ENCODE data around the gene TUBB2B. TPM values are rescaled to one million over a fixed set of nuclear protein-coding genes. Genes with fewer than 3 reads are reported as not detected.

Gene TUBB2B
- total and polyA plus RNA-seq, 9 of the 15 experiments (the other 6 are each of a cell fraction or from before 2014, with no cell fraction given): 0.11 to 9.7 (median 4.6) TPM

- peak; percentile 10 for ATAC-seq
- H3K4me3 ChIP-seq: no peak overlapping the region
- TF ChIP-seq CBX1 (IDR thresholded peaks at IDR 0.05; ENCODE audit: low read depth) (no peak), GATA2 (CRISPR knock-in tag; IDR thresholded peaks at IDR 0.05) (no peak), ADNP (tag; IDR thresholded peaks at IDR 0.05) (no peak), XRCC3 (IDR thresholded peaks at IDR 0.05) (no peak), ZNF197 (CRISPR knock-in tag; IDR thresholded peaks at IDR 0.05; ENCODE audit: low read depth) (no peak), NONO (IDR thresholded peaks at IDR 0.05; ENCODE audit: low read depth in 2 of 2, low read length in 1 of 2) (no peak), POLR2AphosphoS5 (IDR thresholded peaks at IDR 0.05; ENCODE audit: control insufficient read depth, insufficient read depth, low read depth, low read length) (no peak)
- TF ChIP-seq, protein P1, sequence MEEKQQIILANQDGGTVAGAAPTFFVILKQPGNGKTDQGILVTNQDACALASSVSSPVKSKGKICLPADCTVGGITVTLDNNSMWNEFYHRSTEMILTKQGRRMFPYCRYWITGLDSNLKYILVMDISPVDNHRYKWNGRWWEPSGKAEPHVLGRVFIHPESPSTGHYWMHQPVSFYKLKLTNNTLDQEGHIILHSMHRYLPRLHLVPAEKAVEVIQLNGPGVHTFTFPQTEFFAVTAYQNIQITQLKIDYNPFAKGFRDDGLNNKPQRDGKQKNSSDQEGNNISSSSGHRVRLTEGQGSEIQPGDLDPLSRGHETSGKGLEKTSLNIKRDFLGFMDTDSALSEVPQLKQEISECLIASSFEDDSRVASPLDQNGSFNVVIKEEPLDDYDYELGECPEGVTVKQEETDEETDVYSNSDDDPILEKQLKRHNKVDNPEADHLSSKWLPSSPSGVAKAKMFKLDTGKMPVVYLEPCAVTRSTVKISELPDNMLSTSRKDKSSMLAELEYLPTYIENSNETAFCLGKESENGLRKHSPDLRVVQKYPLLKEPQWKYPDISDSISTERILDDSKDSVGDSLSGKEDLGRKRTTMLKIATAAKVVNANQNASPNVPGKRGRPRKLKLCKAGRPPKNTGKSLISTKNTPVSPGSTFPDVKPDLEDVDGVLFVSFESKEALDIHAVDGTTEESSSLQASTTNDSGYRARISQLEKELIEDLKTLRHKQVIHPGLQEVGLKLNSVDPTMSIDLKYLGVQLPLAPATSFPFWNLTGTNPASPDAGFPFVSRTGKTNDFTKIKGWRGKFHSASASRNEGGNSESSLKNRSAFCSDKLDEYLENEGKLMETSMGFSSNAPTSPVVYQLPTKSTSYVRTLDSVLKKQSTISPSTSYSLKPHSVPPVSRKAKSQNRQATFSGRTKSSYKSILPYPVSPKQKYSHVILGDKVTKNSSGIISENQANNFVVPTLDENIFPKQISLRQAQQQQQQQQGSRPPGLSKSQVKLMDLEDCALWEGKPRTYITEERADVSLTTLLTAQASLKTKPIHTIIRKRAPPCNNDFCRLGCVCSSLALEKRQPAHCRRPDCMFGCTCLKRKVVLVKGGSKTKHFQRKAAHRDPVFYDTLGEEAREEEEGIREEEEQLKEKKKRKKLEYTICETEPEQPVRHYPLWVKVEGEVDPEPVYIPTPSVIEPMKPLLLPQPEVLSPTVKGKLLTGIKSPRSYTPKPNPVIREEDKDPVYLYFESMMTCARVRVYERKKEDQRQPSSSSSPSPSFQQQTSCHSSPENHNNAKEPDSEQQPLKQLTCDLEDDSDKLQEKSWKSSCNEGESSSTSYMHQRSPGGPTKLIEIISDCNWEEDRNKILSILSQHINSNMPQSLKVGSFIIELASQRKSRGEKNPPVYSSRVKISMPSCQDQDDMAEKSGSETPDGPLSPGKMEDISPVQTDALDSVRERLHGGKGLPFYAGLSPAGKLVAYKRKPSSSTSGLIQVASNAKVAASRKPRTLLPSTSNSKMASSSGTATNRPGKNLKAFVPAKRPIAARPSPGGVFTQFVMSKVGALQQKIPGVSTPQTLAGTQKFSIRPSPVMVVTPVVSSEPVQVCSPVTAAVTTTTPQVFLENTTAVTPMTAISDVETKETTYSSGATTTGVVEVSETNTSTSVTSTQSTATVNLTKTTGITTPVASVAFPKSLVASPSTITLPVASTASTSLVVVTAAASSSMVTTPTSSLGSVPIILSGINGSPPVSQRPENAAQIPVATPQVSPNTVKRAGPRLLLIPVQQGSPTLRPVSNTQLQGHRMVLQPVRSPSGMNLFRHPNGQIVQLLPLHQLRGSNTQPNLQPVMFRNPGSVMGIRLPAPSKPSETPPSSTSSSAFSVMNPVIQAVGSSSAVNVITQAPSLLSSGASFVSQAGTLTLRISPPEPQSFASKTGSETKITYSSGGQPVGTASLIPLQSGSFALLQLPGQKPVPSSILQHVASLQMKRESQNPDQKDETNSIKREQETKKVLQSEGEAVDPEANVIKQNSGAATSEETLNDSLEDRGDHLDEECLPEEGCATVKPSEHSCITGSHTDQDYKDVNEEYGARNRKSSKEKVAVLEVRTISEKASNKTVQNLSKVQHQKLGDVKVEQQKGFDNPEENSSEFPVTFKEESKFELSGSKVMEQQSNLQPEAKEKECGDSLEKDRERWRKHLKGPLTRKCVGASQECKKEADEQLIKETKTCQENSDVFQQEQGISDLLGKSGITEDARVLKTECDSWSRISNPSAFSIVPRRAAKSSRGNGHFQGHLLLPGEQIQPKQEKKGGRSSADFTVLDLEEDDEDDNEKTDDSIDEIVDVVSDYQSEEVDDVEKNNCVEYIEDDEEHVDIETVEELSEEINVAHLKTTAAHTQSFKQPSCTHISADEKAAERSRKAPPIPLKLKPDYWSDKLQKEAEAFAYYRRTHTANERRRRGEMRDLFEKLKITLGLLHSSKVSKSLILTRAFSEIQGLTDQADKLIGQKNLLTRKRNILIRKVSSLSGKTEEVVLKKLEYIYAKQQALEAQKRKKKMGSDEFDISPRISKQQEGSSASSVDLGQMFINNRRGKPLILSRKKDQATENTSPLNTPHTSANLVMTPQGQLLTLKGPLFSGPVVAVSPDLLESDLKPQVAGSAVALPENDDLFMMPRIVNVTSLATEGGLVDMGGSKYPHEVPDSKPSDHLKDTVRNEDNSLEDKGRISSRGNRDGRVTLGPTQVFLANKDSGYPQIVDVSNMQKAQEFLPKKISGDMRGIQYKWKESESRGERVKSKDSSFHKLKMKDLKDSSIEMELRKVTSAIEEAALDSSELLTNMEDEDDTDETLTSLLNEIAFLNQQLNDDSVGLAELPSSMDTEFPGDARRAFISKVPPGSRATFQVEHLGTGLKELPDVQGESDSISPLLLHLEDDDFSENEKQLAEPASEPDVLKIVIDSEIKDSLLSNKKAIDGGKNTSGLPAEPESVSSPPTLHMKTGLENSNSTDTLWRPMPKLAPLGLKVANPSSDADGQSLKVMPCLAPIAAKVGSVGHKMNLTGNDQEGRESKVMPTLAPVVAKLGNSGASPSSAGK (IDR thresholded peaks at IDR 0.05): no peak
Measured at GRCh38 chr6:3208098-3208774, 19.2 kb downstream of the TUBB2B start.

More at GRCh38 chr6:3208098-3208774, 19.2 kb downstream of the TUBB2B start:
- 51% methylated on average over 14 of the region's 14 CpGs for WGBS (ENCODE audit: insufficient coverage, low coverage, missing lambda C conversion rate)
- POLR2A ChIA-PET: interaction anchor here (0.6 to 4.3 kb wide), 8 partner anchors 11 to 144 kb away, joined by 3 to 21 read pairs (median 3); partner anchors contain the start of genes PSMG4 and TUBB2A
- CTCF ChIA-PET (ENCODE audit: low intra/inter-chr PET ratio): interaction anchor here (1.2 kb wide), 1 partner anchor 82 kb away, joined by 5 read pairs; no protein-coding TSS in a partner anchor
- BruUV-seq (replicated peaks): no TSS peak
- Histone ChIP-seq H3K27ac (ENCODE audit: extremely low read depth, low read depth, low read length) (peak overlapping the region; percentile 75; the same call in 2 of the 3 replicates), H3K4me2 (ENCODE audit: insufficient read depth, low read length) (peak overlapping the region; percentile 65), H3K27me3 (ENCODE audit: control insufficient read depth in 2 of 2, insufficient read depth in 2 of 2, low read length in 2 of 2) (no peaks in the 10 kb centered on the region), H3K9me3 (replicated peaks; ENCODE audit: control insufficient read depth, insufficient read depth, low read depth, low read length) (peaks cover 2% of the 10 kb centered on the region; the same call in 1 of the 2 replicates), H3K36me3 (ENCODE audit: control insufficient read depth, insufficient read depth, low read length) (no peaks in the 10 kb centered on the region), H3K9ac (ENCODE audit: insufficient read depth in 1 of 2, low read depth in 2 of 2, low read length in 2 of 2) (peak overlapping the region; percentile 39 to 78; a peak in 2 of 4 replicates), H3K79me2 (ENCODE audit: control insufficient read depth, insufficient read depth, low read length) (no peaks in the 10 kb centered on the region), H3K4me1 (replicated peaks in 1 of 2; ENCODE audit: control insufficient read depth in 2 of 2, insufficient read depth in 2 of 2, low read length in 2 of 2) (peaks cover 33 to 46% of the 10 kb centered on the region in 2 experiments), H2AFZ (ENCODE audit: low read depth, low read length) (peak overlapping the region; percentile 90), H4K20me1 (replicated peaks; ENCODE audit: control insufficient read depth, insufficient read depth, low read length) (no peaks in the 10 kb centered on the region), H3K9me1 (ENCODE audit: control insufficient read depth, insufficient read depth, low read length) (no peaks in the 10 kb centered on the region)
- intact Hi-C loops (cut with micrococcal nuclease) (loop anchor here (2.0 to 5.0 kb wide), 3 partner anchors 44 to 141 kb away; partner anchors contain the start of gene RIPK1), in situ Hi-C loops (cut with MboI) (no loop called here)
- FAIRE-seq (no peak), DNase-seq (ENCODE audit: extremely low read depth in 1 of 4, low spot score in 3 of 4) (peak in 2 of 4 experiments; percentile 27 to 49)
